HepG2 (cell line): ENCODE measurements around the gene RUSF1. TPM values are rescaled to one million over a fixed set of nuclear protein-coding genes. Genes with fewer than 3 reads are reported as not detected.

Experiments used
- ATF7 ChIP-seq, 2 experiments: fragments of 450-650 bp in 1 of 2; sonication (generic) in 1 of 2; formaldehyde crosslinking in 1 of 2; IDR thresholded peaks; 2 replicates each; pipeline versions ENCODE4 v1.4.0 to v1.6.1; 2016 to 2020; ENCODE audit warnings: antibody characterized with exemption in 1 of 2, mild to moderate bottlenecking in 1 of 2, missing genetic modification reagents in 1 of 2
- EZH2 ChIP-seq: conservative IDR thresholded peaks from 2 replicates; pipeline ENCODE4 v1.6.1; 2012; ENCODE audit warnings: mild to moderate bottlenecking, low read depth, low read length, moderate library complexity
- HNF4G ChIP-seq, 2 experiments: sonication (generic) in 1 of 2; formaldehyde crosslinking in 1 of 2; IDR thresholded peaks; 2 replicates each; pipeline versions ENCODE4 v1.4.0 to v1.6.1; 2011 to 2020; ENCODE audit warnings: borderline replicate concordance in 2 of 2, low read depth in 2 of 2, mild to moderate bottlenecking in 2 of 2, low read length in 1 of 2, missing genetic modification reagents in 1 of 2, moderate library complexity in 1 of 2
- JUNB ChIP-seq: sonication (generic); formaldehyde crosslinking; IDR thresholded peaks from 2 replicates; pipeline ENCODE4 v1.8.0; 2022; ENCODE audit warnings: missing genetic modification reagents, mild to moderate bottlenecking, borderline replicate concordance
- PHF5A ChIP-seq: IDR thresholded peaks from one replicate; pipeline ENCODE4 v1.6.1; 2018; ENCODE audit warnings: low read depth, missing genetic modification reagents; ENCODE audit not compliant: unreplicated experiment
- SALL2 ChIP-seq: sonication (generic); formaldehyde crosslinking; IDR thresholded peaks from 2 replicates; pipeline ENCODE4 v1.8.1; 2023; ENCODE audit warnings: mild to moderate bottlenecking, missing genetic modification reagents, inconsistent platforms
- SRSF4 ChIP-seq: fragments of 200-400 bp; formaldehyde crosslinking; IDR thresholded peaks from one replicate; pipeline ENCODE4 v1.6.1; 2018; ENCODE audit warnings: mild to moderate bottlenecking, low read depth, low read length, moderate library complexity; ENCODE audit not compliant: poor library complexity, severe bottlenecking
- TRIM24 ChIP-seq: sonication (generic); formaldehyde crosslinking; IDR thresholded peaks from 2 replicates; pipeline ENCODE4 v1.8.0; 2022; ENCODE audit warnings: mild to moderate bottlenecking, missing genetic modification reagents
- ZFP1 ChIP-seq: IDR thresholded peaks from 2 replicates; pipeline ENCODE4 v1.6.1; 2016
- ZHX2 ChIP-seq, 2 experiments: sonication (generic) in 1 of 2; formaldehyde crosslinking in 1 of 2; IDR thresholded peaks; 2 replicates each; pipeline versions ENCODE4 v1.6.1 to v1.9.0; 2014 to 2022; ENCODE audit warnings: antibody characterized with exemption in 1 of 2, borderline replicate concordance in 1 of 2, inconsistent platforms in 1 of 2, low read depth in 1 of 2, missing genetic modification reagents in 1 of 2
- ZNF382 ChIP-seq: sonication (generic); formaldehyde crosslinking; IDR thresholded peaks from 2 replicates; pipeline ENCODE4 v1.5.0; 2020; ENCODE audit warnings: missing genetic modification reagents, mild to moderate bottlenecking, borderline replicate concordance
- ZNF572 ChIP-seq: sonication (generic); formaldehyde crosslinking; IDR thresholded peaks from 2 replicates; pipeline ENCODE4 v1.5.1; 2020; ENCODE audit warnings: mild to moderate bottlenecking, missing genetic modification reagents
- ZNF652 ChIP-seq: IDR thresholded peaks from 2 replicates; pipeline ENCODE4 v1.6.1; 2016; ENCODE audit warnings: low read depth, borderline replicate concordance
- ZNF687 ChIP-seq: sonication (generic); formaldehyde crosslinking; IDR thresholded peaks from 2 replicates; pipeline ENCODE4 v1.5.1; 2020; ENCODE audit warnings: mild to moderate bottlenecking, missing genetic modification reagents, moderate library complexity
- polyA plus RNA-seq, 8 experiments: library from polyadenylated mRNA; depleted of rRNA in 3 of 8; stranded (reverse) in 7 of 8; unstranded in 1 of 8; fragments of >200 nt; fragmentation: Illumina TruSeq in 4 of 8; extraction: Trizol in 4 of 8; gene quantifications; 2 replicates each; pipeline versions ENCODE4 v1.2.1 to v1.2.3, GENCODE V29; 2011 to 2016; ENCODE audit warnings: low read depth in 4 of 8, missing spikeins in 1 of 8, mixed read lengths in 1 of 8; ENCODE audit not compliant: insufficient read depth in 1 of 8
- total RNA-seq, 5 experiments: library from RNA; depleted of rRNA; stranded (reverse); fragments of >200 nt; fragmentation: Illumina TruSeq; extraction: Trizol; gene quantifications; 2 replicates each; pipeline ENCODE4 v1.2.3, GENCODE V29; 2016; ENCODE audit warnings: low read depth in 1 of 5
- TF ChIP-seq, protein P1 (sequence below): sonication (generic); formaldehyde crosslinking; IDR thresholded peaks from 2 replicates; pipeline ENCODE4 v1.4.0; 2020; ENCODE audit warnings: missing genetic modification reagents

Gene RUSF1
- total and polyA plus RNA-seq, 2 of the 13 experiments (the other 11 are each of a cell fraction or from before 2014, with no cell fraction given) = 40.8 to 50.2 TPM

- peak; percentile 46; the same call in 1 of the 2 replicates for TF ChIP-seq ZHX2 (IDR thresholded peaks at IDR 0.05; ENCODE audit: low read depth)
- peak; percentile 25; the same call in 1 of the 2 replicates for TF ChIP-seq ZHX2 (CRISPR knock-in tag; IDR thresholded peaks at IDR 0.05; ENCODE audit: borderline replicate concordance)
- peak; percentile 97 for TF ChIP-seq ZNF687 (CRISPR knock-in tag)
- peak; percentile 80 for TF ChIP-seq PHF5A (CRISPR knock-in tag)
- TF ChIP-seq ZFP1 (CRISPR knock-in tag) = peak; percentile 88
- TF ChIP-seq SALL2 (CRISPR knock-in tag) = no peak
- peak; percentile 86 for TF ChIP-seq HNF4G (IDR thresholded peaks at IDR 0.05; ENCODE audit: borderline replicate concordance, low read depth, low read length)
- TF ChIP-seq HNF4G (CRISPR knock-in tag; IDR thresholded peaks at IDR 0.05; ENCODE audit: borderline replicate concordance, low read depth) = peak; percentile 82
- TF ChIP-seq TRIM24 = 0 out of 2 replicates have a peak, but pooled peaks have one; percentile 60
- TF ChIP-seq, protein P1, sequence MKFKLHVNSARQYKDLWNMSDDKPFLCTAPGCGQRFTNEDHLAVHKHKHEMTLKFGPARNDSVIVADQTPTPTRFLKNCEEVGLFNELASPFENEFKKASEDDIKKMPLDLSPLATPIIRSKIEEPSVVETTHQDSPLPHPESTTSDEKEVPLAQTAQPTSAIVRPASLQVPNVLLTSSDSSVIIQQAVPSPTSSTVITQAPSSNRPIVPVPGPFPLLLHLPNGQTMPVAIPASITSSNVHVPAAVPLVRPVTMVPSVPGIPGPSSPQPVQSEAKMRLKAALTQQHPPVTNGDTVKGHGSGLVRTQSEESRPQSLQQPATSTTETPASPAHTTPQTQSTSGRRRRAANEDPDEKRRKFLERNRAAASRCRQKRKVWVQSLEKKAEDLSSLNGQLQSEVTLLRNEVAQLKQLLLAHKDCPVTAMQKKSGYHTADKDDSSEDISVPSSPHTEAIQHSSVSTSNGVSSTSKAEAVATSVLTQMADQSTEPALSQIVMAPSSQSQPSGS (CRISPR knock-in tag) = peak; percentile 88
- TF ChIP-seq ZNF652 (CRISPR knock-in tag) = peak; percentile 59; the same call in 1 of the 2 replicates
- no peak for TF ChIP-seq EZH2
- TF ChIP-seq SRSF4 = no peak
- no peak for TF ChIP-seq ZNF572 (CRISPR knock-in tag)
- TF ChIP-seq ATF7 (IDR thresholded peaks at IDR 0.05) = no peak
- no peak for TF ChIP-seq ATF7 (CRISPR knock-in tag; IDR thresholded peaks at IDR 0.05)
- no peak; the same call in 1 of the 2 replicates for TF ChIP-seq JUNB (CRISPR knock-in tag)
- no peak for TF ChIP-seq ZNF382
Measured at GRCh38 chr16:31458073-31458843, 49.9 kb downstream of the RUSF1 start (continued).
